Measurements from ENCODE around the gene CCNJ. TPM values are rescaled to one million over a fixed set of nuclear protein-coding genes. Genes with fewer than 3 reads are reported as not detected.

CCNJ gene
- total RNA-seq, 2 donors from 2014 or later = 24.4 to 25.7 TPM

- DNase-seq = no peak
- Histone ChIP-seq H3K4me1 (ENCODE audit: control insufficient read depth, insufficient read depth, low read length) (no peaks in the 10 kb centered on the region), H3K4me3 (ENCODE audit: low read length) (no peak overlapping the region), H3K27ac (ENCODE audit: low read depth, low read length) (no peak overlapping the region), H3K9ac (ENCODE audit: extremely low read depth, low read length, poor library complexity, severe bottlenecking) (no peak overlapping the region), H3K36me3 (ENCODE audit: control insufficient read depth, insufficient read depth, low read length) (no peaks in the 10 kb centered on the region), H3K27me3 (ENCODE audit: control insufficient read depth, insufficient read depth, low read length, poor library complexity, severe bottlenecking) (peaks cover under 1% of the 10 kb centered on the region), H3K9me3 (ENCODE audit: control insufficient read depth, low read length) (no peaks in the 10 kb centered on the region)
- Mint-ChIP-seq H3K4me3 (no peak overlapping the region), H3K36me3 (ENCODE audit: low read depth) (no peaks in the 10 kb centered on the region), H3K9me3 (no peaks in the 10 kb centered on the region), H3K4me1 (peaks cover 2% of the 10 kb centered on the region), H3K27ac (no peak overlapping the region), H3K27me3 (ENCODE audit: insufficient read depth) (peaks cover 9% of the 10 kb centered on the region)
- 75% methylated on average over 1 of the region's 1 CpG; no CpG with 5 or more reads in 1 of the 2 experiments for WGBS, 2 experiments (ENCODE audit: insufficient coverage in 1 of 2, insufficient read length in 1 of 2)
- no peak for TF ChIP-seq CTCF (conservative IDR thresholded peaks at IDR 0.05)
Measured at GRCh38 chr10:96021332-96021731, 22.1 kb upstream of the CCNJ start.

- DNase-seq = no peak
Measured at GRCh38 chr10:96022739-96023138, 20.6 kb upstream of the CCNJ start.

GRCh38 chr10:96023168-96023567, 20.2 kb upstream of the CCNJ start:
- no peak overlapping the region for H3K9ac ChIP-seq (ENCODE audit: extremely low read depth, low read length, poor library complexity, severe bottlenecking)
- Mint-ChIP-seq H3K36me3 (ENCODE audit: low read depth) (no peaks in the 10 kb centered on the region), H3K4me1 (peaks cover 2% of the 10 kb centered on the region), H3K9me3 (no peaks in the 10 kb centered on the region), H3K27me3 (ENCODE audit: insufficient read depth) (peaks cover 9% of the 10 kb centered on the region), H3K4me3 (no peak overlapping the region), H3K27ac (no peak overlapping the region)
- no peak for TF ChIP-seq CTCF (conservative IDR thresholded peaks at IDR 0.05)
- no peaks in the 10 kb centered on the region for H3K27me3 ChIP-seq (ENCODE audit: control insufficient read depth, insufficient read depth, low read length, poor library complexity, severe bottlenecking)
- H3K4me3 ChIP-seq (ENCODE audit: low read length) = no peak overlapping the region
- no peaks in the 10 kb centered on the region for H3K36me3 ChIP-seq (ENCODE audit: control insufficient read depth, insufficient read depth, low read length)
- DNase-seq = no peak
- H3K4me1 ChIP-seq (ENCODE audit: control insufficient read depth, insufficient read depth, low read length) = no peaks in the 10 kb centered on the region
- H3K27ac ChIP-seq (ENCODE audit: low read depth, low read length) = no peak overlapping the region
- no peaks in the 10 kb centered on the region for H3K9me3 ChIP-seq (ENCODE audit: control insufficient read depth, low read length)

More at GRCh38 chr10:96022739-96023138, 20.6 kb upstream of the CCNJ start:
- Mint-ChIP-seq H3K27me3 (ENCODE audit: insufficient read depth) (peaks cover 9% of the 10 kb centered on the region), H3K36me3 (ENCODE audit: low read depth) (no peaks in the 10 kb centered on the region), H3K4me3 (no peak overlapping the region), H3K9me3 (no peaks in the 10 kb centered on the region), H3K27ac (no peak overlapping the region), H3K4me1 (peaks cover 2% of the 10 kb centered on the region)
- WGBS, 2 experiments (ENCODE audit: insufficient coverage in 1 of 2, insufficient read length in 1 of 2) = 90 to 94% methylated on average over 2 of the region's 2 CpGs
- no peak overlapping the region for H3K9ac ChIP-seq (ENCODE audit: extremely low read depth, low read length, poor library complexity, severe bottlenecking)
- no peaks in the 10 kb centered on the region for H3K36me3 ChIP-seq (ENCODE audit: control insufficient read depth, insufficient read depth, low read length)
- H3K9me3 ChIP-seq (ENCODE audit: control insufficient read depth, low read length) = no peaks in the 10 kb centered on the region
- H3K27ac ChIP-seq (ENCODE audit: low read depth, low read length) = no peak overlapping the region
- no peak overlapping the region for H3K4me3 ChIP-seq (ENCODE audit: low read length)
- TF ChIP-seq CTCF (conservative IDR thresholded peaks at IDR 0.05) = no peak
- no peaks in the 10 kb centered on the region for H3K4me1 ChIP-seq (ENCODE audit: control insufficient read depth, insufficient read depth, low read length)
- no peaks in the 10 kb centered on the region for H3K27me3 ChIP-seq (ENCODE audit: control insufficient read depth, insufficient read depth, low read length, poor library complexity, severe bottlenecking)

Measured in endodermal cell (in vitro differentiated cells).